GM18505 (cell line): ENCODE data around the gene TMPRSS6.
A peak's percentile ranks its signal among the peaks of the same experiment; 100 is the strongest.

ENCODE experiments used
- ATAC-seq: cut with Tn5 transposase; IDR thresholded peaks from one replicate; pipeline ENCODE4 v1.9.1; 2021; ENCODE audit not compliant: unreplicated experiment
- POLR2A ChIP-seq: IDR thresholded peaks from 4 replicates; pipeline ENCODE4 v1.6.1; 2011; ENCODE audit warnings: borderline replicate concordance; ENCODE audit not compliant: insufficient read depth, insufficient read length; ENCODE audit errors: extremely low read depth

The TMPRSS6 gene

GRCh38 chr22:37133304-37134018 is 23.9 kb upstream of the TMPRSS6 start:
- no peak for ATAC-seq
- no peak for TF ChIP-seq POLR2A

GRCh38 chr22:37132773-37133172 is 23.3 kb upstream of the TMPRSS6 start:
- no peak for ATAC-seq
- TF ChIP-seq POLR2A = no peak

- ATAC-seq = no peak
These were observed 20.4 kb upstream of the TMPRSS6 start for GRCh38 chr22:37129866-37130441.

DNA sequence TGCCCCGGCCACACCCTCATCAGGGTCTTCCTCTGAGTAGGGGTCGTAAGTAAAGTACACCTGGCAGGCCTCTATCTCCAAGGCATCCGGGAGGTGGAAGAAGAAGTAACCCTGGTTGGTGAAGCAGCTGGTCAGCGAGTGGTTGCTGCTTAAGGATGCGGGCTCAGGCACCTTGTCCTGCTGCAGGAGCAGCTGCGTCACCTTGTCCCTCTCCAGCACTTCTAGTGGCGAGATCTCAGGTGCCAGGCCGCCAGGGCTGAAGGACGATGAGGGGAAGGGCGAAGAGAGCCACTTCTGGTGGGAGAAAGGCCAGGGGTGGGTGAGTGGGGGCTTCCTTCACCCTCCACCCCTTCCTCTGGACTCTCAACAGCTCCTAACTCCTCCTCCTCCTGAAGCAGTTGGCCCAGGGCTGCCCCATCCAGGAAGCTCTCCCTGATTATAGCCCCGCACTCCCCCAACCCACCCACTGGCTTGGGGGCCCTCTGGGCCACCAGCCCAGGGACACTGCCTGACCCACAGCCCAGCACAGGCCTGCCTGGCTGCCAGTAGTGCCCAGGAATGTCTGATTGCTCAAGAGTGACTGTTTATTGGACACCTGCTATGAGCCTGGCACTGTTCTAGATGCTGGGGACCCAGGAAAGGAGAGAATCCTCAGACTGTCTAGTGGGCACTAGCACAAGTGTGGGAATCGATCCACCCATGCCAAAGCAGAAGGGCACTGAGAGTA is 19.2 kb upstream of the TMPRSS6 start:
- no peak for ATAC-seq
- no peak for TF ChIP-seq POLR2A

More at GRCh38 chr22:37129866-37130441, 20.4 kb upstream of the TMPRSS6 start:
- TF ChIP-seq POLR2A = no peak

- TF ChIP-seq POLR2A = no peak
- ATAC-seq = no peak
These were observed 17.9 kb upstream of the TMPRSS6 start for GRCh38 chr22:37127350-37127878.

GRCh38 chr22:37126882-37127281 is 17.4 kb upstream of the TMPRSS6 start:
- TF ChIP-seq POLR2A = no peak
- ATAC-seq = no peak

- peak; percentile 14 for TF ChIP-seq POLR2A
- no peak for ATAC-seq
These were observed 16.9 kb upstream of the TMPRSS6 start for GRCh38 chr22:37126383-37126782.

GRCh38 chr22:37123649-37124048 is 14.1 kb upstream of the TMPRSS6 start:
- no peak for TF ChIP-seq POLR2A
- no peak for ATAC-seq

DNA sequence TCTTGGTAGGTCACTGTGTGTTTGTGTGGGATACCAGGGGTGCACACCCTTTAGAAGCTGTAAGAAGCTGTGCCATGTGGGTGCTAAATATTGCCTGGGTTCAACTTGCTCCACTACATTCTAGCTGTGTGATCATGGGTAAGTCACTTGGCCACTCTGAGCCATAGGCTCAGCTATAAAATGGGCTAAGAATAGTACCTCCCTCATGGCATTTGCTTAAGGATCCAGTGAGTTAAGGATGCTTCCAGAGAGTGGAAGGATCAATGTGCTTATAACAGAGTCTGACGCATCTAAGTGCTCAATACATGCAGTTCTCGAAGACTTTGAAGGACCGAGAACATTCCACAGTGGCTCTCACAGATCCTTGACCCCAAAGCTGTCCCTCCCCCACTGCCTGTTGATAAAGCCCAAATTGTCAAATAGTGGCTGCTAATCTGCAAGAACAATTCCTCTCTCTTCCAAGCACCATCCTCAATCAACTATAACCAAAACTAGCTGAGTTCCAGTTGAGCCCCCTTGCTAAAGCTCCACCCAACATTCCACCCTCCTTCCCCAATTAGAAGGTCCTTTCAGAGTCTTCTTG is 13.2 kb upstream of the TMPRSS6 start:
- ATAC-seq = no peak
- TF ChIP-seq POLR2A = no peak

GRCh38 chr22:37121887-37122591 is 12.5 kb upstream of the TMPRSS6 start:
- peak; percentile 80 for ATAC-seq
- peak; percentile 35 for TF ChIP-seq POLR2A

GRCh38 chr22:37120569-37121340 is 11.2 kb upstream of the TMPRSS6 start:
- TF ChIP-seq POLR2A = no peak
- ATAC-seq = no peak

- ATAC-seq = no peak
These were observed 10.4 kb upstream of the TMPRSS6 start for GRCh38 chr22:37119872-37120271.

More at GRCh38 chr22:37119872-37120271, 10.4 kb upstream of the TMPRSS6 start:
- TF ChIP-seq POLR2A = no peak
